Sigmoid colon (tissue), 7 donors: Measurements from ENCODE around the gene IL34. TPM values are rescaled to one million over a fixed set of nuclear protein-coding genes. Genes with fewer than 3 reads are reported as not detected.

Source experiments
- DNase-seq: peaks from one replicate; pipeline ENCODE4 v3.0.0-alpha.2; 2019
- H3K27ac ChIP-seq, 4 donors: fragments of 200-600 bp; sonication (generic); one replicate each; pipeline ENCODE4 v1.5.1; 2016 to 2019; ENCODE audit warnings: mild to moderate bottlenecking in 1 of 4
- H3K27me3 ChIP-seq, 3 donors: fragments of 200-600 bp; sonication (generic); one replicate each; pipeline ENCODE4 v1.5.1; 2019; ENCODE audit warnings: mild to moderate bottlenecking in 1 of 3
- H3K36me3 ChIP-seq, 4 donors: fragments of 200-600 bp; sonication (generic); one replicate each; pipeline ENCODE4 v1.5.1; 2016 to 2019
- H3K4me1 ChIP-seq, 4 donors: fragments of 200-600 bp; sonication (generic); one replicate each; pipeline ENCODE4 v1.5.1; 2017 to 2019
- H3K4me3 ChIP-seq, 4 donors: fragments of 200-600 bp; sonication (generic); one replicate each; pipeline ENCODE4 v1.5.1; 2017 to 2019; ENCODE audit warnings: mild to moderate bottlenecking in 2 of 4, moderate library complexity in 1 of 4
- H3K9me3 ChIP-seq, 4 donors: fragments of 200-600 bp in 3 of 4; sonication (generic) in 3 of 4; one replicate each; pipeline versions ENCODE4 v1.5.1 to v1.6.1; 2013 to 2019
- CTCF ChIP-seq, 4 experiments: fragments of 450-650 bp in 3 of 4; fragments of 200-600 bp in 1 of 4; IDR thresholded peaks; one replicate each; pipeline ENCODE4 v1.5.1; 2016 to 2019; ENCODE audit warnings: antibody characterized with exemption in 4 of 4, mild to moderate bottlenecking in 3 of 4, moderate library complexity in 2 of 4
- EP300 ChIP-seq, 4 donors: sonication (generic); formaldehyde crosslinking; IDR thresholded peaks; one replicate each; pipeline ENCODE4 v1.6.1; 2017; ENCODE audit warnings: antibody characterized with exemption in 4 of 4
- POLR2A ChIP-seq, 2 donors: fragments of 450-650 bp; IDR thresholded peaks; one replicate each; pipeline ENCODE4 v1.6.1; 2016; ENCODE audit warnings: antibody characterized with exemption in 2 of 2, mild to moderate bottlenecking in 2 of 2, moderate library complexity in 2 of 2
- POLR2AphosphoS5 ChIP-seq, 4 donors: sonication (generic); formaldehyde crosslinking; IDR thresholded peaks; one replicate each; pipeline ENCODE4 v1.6.1; 2017; ENCODE audit warnings: antibody characterized with exemption in 4 of 4
- WGBS, 2 donors: extraction: QIAGEN DNeasy Blood & Tissue Kit; methylation state at CpG; one replicate each; pipeline ENCODE4 v1.1.7; 2013; 5-methylcytosine and 5-hydroxymethylcytosine counted together
- intact Hi-C: fragments of 100-400 bp; cut with DNase I; formaldehyde crosslinking; loops from one replicate; pipeline ENCODE4 v1.15.1; 2023
- polyA plus RNA-seq, 3 donors: library from polyadenylated mRNA; stranded (reverse); fragments of 200-250 nt; gene quantifications; one replicate each; pipeline ENCODE4 v1.2.3, GENCODE V29; 2013
- total RNA-seq, 4 donors: library from RNA; depleted of rRNA; stranded (reverse); fragments of >200 nt; gene quantifications; one replicate each; pipeline ENCODE4 v1.1.0, GENCODE V29; 2016
- donor health status: healthy with polysubstance abuse.
- donor health status: Bipolar disorder and iron deficiency.
- donor health status: healthy.

IL34 gene
- total and polyA plus RNA-seq, 7 donors: 1.8 to 5.5 (median 4.6) TPM; not detected in 2

- WGBS, 2 donors: 93 to 94% methylated on average over 18 of the region's 18 CpGs
- peaks cover 0 to 16% (median 2%) of the 10 kb centered on the region in 4 donors for H3K4me1 ChIP-seq
- H3K9me3 ChIP-seq: no peaks in the 10 kb centered on the region
- TF ChIP-seq POLR2A (IDR thresholded peaks at IDR 0.05): no peak
- no peak for TF ChIP-seq POLR2AphosphoS5 (IDR thresholded peaks at IDR 0.05)
- no peak for TF ChIP-seq CTCF (IDR thresholded peaks at IDR 0.05)
- TF ChIP-seq EP300 (IDR thresholded peaks at IDR 0.05): no peak
- DNase-seq: peak; percentile 56
- H3K36me3 ChIP-seq: peaks cover 40 to 99% (median 80%) of the 10 kb centered on the region in 4 donors
- peak overlapping the region in 2 of 4 donors; percentile 20 to 41 for H3K27ac ChIP-seq
- intact Hi-C loops: no loop called here
- no peak overlapping the region for H3K4me3 ChIP-seq
- H3K27me3 ChIP-seq: no peaks in the 10 kb centered on the region
Measured at GRCh38 chr16:70674221-70675014, 28.1 kb downstream of the IL34 start.

- DNase-seq: peak; percentile 71
- intact Hi-C loops: no loop called here
- no peak overlapping the region for H3K4me3 ChIP-seq
- H3K27ac ChIP-seq: peak overlapping the region; percentile 11 to 99 (median 62)
- H3K9me3 ChIP-seq: no peaks in the 10 kb centered on the region
- no peaks in the 10 kb centered on the region for H3K27me3 ChIP-seq
- TF ChIP-seq POLR2AphosphoS5 (IDR thresholded peaks at IDR 0.05) (no peak), POLR2A (IDR thresholded peaks at IDR 0.05) (no peak), EP300 (IDR thresholded peaks at IDR 0.05) (no peak), CTCF (IDR thresholded peaks at IDR 0.05) (no peak)
- WGBS, 2 donors: 88 to 89% methylated on average over 7 of the region's 7 CpGs
- H3K36me3 ChIP-seq: peaks cover 34 to 93% (median 73%) of the 10 kb centered on the region in 4 donors
- peaks cover 0 to 31% (median 17%) of the 10 kb centered on the region in 4 donors for H3K4me1 ChIP-seq
Measured at GRCh38 chr16:70675851-70676513, 29.6 kb downstream of the IL34 start.

GRCh38 chr16:70676675-70677498 is 30.5 kb downstream of the IL34 start:
- Histone ChIP-seq H3K27me3 (no peaks in the 10 kb centered on the region), H3K36me3 (peaks cover 34 to 84% (median 69%) of the 10 kb centered on the region in 4 donors), H3K27ac (peak overlapping the region; percentile 29 to 99 (median 91)), H3K9me3 (no peaks in the 10 kb centered on the region), H3K4me1 (peaks cover 0 to 40% (median 26%) of the 10 kb centered on the region in 4 donors), H3K4me3 (no peak overlapping the region)
- peak; percentile 68 for DNase-seq
- intact Hi-C loops: no loop called here
- TF ChIP-seq POLR2AphosphoS5 (IDR thresholded peaks at IDR 0.05) (no peak), POLR2A (IDR thresholded peaks at IDR 0.05) (no peak), CTCF (IDR thresholded peaks at IDR 0.05) (no peak), EP300 (IDR thresholded peaks at IDR 0.05) (no peak)
- WGBS, 2 donors: 89 to 92% methylated on average over 14 of the region's 14 CpGs

GRCh38 chr16:70677499-70678120 is 31.3 kb downstream of the IL34 start:
- H3K36me3 ChIP-seq: peaks cover 34 to 79% (median 68%) of the 10 kb centered on the region in 4 donors
- intact Hi-C loops: no loop called here
- 93 to 94% methylated on average over 15 of the region's 15 CpGs for WGBS, 2 donors
- DNase-seq: no peak
- H3K9me3 ChIP-seq: no peaks in the 10 kb centered on the region
- H3K27ac ChIP-seq: peak overlapping the region; percentile 29 to 99 (median 91)
- no peak overlapping the region for H3K4me3 ChIP-seq
- H3K27me3 ChIP-seq: no peaks in the 10 kb centered on the region
- peaks cover 0 to 47% (median 33%) of the 10 kb centered on the region in 4 donors for H3K4me1 ChIP-seq
- no peak for TF ChIP-seq EP300 (IDR thresholded peaks at IDR 0.05)
- TF ChIP-seq CTCF (IDR thresholded peaks at IDR 0.05): no peak
- no peak for TF ChIP-seq POLR2AphosphoS5 (IDR thresholded peaks at IDR 0.05)
- no peak for TF ChIP-seq POLR2A (IDR thresholded peaks at IDR 0.05)
